NK-92 treated with Interleukin-12 subunit alpha and Interleukin-12 subunit beta, amount 100 ng/mL, for 24 hours (cell line): ENCODE results near the gene IER5L.
"Not testable (repeated sequence)": the region's sequence is repeated elsewhere in the genome, so short reads cannot be mapped to it uniquely, and the experiment has no call there.

ENCODE experiments used
- DNase-seq: peaks from one replicate; lab custom pipeline; 2025; lab: John Stamatoyannopoulos, UW

Gene IER5L

DNA sequence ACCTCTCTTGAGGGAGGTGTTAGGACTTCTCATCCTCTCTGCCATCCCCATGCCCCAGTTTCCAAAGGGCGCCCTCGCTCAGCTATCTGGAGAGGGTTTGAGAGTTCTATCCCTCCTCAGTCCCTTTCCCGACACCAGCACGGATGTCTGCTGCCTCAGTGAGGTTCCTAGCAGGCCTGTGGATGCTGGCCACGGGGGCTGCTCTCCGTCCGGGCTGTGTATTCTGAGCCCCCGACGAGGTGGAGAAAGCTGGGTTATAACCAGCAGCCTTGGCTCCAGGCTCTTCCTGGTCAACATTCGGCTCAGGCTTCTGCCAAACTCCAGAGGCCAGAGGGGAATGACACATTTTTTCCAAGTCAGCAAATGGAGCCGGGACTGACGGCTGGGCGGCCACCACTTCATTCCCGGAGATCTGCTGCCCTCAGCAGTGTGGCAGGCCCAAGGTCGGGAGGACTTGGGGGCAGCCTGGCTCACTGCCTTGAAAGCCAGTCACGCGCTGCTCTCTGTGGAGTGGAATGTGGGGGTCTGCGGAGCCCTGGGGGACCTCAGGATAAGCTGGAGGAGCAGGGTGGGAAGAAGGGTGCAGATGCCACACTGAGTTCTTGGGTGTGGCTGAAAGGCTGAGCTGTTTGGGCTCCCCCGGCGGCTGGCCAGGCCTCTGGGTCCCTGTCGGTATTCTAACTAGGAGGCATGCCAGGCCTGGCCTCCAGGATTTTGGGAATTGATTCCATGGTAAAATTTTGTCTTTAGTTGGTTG lies 39.4 kb downstream of the IER5L start:
- no peak for DNase-seq

DNA sequence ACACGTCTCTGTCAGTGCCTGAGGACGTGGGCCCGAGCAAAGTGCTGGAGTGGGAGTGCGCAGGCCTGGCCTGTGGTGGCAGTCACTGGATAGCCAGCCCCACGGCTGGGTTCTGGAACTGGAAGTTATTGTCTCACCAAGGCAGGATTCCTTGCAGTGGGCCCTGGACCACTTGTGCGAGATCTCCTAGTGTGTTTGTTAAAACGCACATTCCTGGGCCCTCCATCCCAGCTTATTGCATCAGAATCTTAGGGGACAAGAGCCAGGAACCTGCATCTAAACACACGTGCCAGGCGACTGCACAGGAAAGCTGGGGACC lies 40.0 kb downstream of the IER5L start:
- no peak for DNase-seq

GRCh38 chr9:129137292-129138143 lies 40.5 kb downstream of the IER5L start:
- DNase-seq = no peak

DNA sequence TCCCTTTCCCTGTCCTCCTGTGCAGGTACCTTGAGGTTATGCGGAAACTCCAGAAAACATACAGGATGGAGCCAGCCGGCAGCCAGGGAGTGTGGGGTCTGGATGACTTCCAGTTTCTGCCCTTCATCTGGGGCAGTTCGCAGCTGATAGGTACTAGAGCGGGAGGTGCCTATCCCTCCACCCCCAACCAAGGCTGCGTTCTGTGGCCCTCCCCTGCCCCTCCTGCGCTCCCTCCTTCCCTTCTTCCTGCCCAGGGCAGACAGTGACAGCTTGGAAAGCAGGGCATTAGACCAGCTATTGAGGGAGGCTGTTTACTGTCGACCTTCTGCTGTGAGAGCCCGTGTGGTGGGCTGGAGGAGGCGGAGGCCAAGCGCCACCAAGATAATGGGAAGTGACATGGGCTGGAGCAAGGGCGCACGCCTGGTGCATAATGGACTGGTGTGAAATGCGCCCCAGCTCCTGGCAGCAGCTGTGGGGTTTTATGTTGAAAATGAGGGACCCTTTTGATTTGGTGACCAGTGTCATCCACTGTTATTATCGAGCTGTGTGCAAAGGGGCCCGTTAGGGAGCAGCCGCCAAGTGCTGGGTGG lies 41.5 kb downstream of the IER5L start:
- DNase-seq = no peak

DNA sequence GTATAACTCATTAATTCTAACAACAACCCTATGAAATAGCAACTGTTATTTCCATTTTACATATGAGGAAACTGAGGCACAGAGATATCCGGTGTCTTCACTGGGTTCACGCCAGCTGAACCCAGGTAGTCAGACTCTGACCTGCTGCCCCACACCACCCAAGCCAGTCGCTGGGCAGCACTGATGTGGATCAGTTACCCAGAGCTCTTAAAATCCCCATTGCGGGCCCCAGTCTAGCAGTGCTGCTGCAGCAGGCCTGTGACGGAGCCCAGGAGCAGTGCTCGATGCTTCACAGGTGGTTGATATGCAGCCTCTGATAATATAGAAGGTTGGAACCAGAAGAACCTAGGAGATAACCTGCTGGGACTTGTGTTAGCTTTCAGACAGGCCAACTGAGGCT lies 42.6 kb downstream of the IER5L start:
- DNase-seq = no peak

GRCh38 chr9:129133082-129133481 lies 45.0 kb downstream of the IER5L start:
- no peak for DNase-seq

DNA sequence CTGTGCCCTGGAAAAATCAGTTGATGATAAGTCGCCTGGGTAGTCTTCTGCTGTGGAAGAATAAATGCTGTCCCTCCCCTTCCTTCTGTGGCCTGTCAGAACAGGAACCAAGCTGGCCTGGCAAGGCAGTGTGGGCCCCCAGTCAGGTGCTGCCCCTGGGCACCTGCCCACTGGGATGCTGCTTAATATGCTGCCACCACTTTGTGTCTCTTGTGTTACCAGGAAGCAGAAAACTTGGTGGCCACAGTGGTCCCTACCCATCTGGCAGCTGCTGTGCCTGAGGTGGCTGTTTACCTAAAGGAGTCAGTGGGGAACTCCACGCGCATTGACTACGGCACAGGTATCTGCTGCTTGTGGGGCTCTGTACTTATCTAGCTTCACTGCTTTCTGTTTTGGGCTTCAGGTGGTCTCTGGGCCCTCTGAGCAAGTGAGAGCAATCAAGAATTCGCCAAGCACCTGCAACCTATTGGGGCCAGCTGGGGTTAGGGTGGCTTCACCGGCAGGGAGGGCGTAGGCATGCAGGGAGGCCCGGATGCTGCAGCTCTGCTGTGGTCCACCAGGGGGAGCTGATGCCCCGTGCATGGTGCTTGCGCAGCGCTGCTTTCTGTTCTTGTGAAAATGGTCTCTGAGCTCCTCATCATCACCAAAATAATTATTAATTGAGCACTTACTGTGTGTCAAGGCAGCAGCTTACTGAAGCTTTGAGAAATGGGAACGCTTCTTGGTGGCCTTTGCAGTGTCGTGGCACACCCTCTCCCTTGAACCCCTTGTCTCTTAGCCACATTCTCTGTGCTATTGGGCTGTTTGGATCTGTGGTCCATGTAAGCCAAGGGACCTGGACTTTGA lies 46.5 kb downstream of the IER5L start:
- DNase-seq = peak; percentile 30

DNA sequence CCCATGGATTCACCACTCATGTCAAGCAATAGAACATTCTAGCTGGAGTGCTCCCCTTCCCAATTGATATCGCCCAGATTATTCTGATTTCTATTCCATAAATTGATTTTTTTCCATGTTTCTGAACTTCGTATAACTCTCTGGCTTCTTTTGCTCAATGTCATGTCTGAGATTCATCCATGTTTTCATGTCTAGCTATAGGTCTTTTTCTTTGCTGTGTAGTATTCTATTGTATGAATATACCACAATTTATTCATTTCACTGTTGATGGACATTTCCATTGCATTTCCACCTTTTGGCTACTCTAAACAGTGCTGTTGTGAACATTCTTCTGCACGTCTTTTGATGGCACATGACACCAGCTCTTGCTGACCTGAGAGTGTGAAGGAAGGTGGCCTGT lies 47.3 kb downstream of the IER5L start:
- DNase-seq = no peak

DNA sequence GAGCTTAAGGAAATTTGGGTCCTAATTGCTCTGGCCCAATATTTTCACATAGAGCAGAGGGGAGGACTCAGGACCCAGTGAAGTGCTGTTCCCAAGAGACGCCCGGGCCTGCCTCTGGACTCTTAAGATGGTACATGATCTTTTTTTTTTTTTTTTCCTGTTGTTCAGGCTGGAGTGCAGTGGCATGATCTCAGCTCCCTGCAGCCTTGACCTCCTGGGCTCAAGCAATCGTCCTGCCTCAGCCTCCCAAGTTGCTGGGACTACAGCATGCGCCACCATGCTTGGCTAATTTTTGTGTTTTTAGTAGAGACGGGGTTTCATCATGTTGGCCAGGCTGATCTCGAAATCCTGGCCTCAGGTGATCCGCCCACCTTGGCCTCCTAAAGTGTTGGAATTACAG lies 47.8 kb downstream of the IER5L start:
- not testable (repeated sequence) for DNase-seq

DNA sequence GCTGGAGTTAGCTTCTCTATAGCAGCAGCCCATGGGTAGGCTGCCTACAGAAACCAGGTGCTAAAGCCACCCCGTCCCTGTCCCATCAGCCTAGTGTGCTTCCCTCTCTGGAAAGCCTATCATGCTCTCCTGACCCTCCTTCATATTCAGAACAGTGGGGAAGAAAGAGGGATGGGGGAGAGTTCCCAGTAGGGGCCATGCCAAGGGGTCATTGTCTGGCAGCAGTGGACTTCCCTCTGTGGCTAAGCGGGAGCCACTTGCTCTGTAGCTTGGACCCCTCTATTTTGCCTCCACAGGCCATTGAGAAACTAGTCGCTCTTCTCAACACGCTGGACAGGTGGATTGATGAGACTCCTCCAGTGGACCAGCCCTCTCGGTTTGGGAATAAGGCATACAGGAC lies 49.4 kb downstream of the IER5L start:
- DNase-seq = no peak

GRCh38 chr9:129126749-129127618 lies 51.1 kb downstream of the IER5L start:
- no peak for DNase-seq
